22Rv1 (cell line): ENCODE measurements around the gene CFAP45.

Experiments
- ZFX ChIP-seq: fragments of 450-650 bp; IDR thresholded peaks from 2 replicates; pipeline ENCODE4 v1.6.1; 2017; ENCODE audit warnings: antibody characterized with exemption, borderline replicate concordance
- TF ChIP-seq, protein P1 (sequence below): fragments of 450-650 bp; IDR thresholded peaks from 2 replicates; pipeline ENCODE4 v1.5.1; 2017; ENCODE audit warnings: mild to moderate bottlenecking

DNA sequence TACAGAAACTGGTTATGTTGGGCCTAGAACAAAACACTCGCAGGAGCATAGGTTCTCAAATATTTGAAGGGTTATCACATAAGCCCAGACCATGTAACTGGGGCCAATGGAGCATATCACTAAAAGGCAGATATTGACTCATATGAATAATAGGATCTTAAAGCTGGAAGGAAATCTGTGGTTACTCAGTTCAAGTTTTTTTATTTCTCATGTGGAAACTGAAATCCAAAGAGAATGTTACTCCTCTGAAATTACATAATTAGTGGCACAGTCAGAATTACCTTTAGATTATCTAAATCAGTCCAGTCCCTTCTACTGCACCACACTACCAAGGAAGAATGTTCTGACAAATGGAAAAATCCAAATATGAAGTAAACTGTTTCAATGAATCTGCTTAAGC is 61.2 kb downstream of the CFAP45 start:
- TF ChIP-seq, protein P1, sequence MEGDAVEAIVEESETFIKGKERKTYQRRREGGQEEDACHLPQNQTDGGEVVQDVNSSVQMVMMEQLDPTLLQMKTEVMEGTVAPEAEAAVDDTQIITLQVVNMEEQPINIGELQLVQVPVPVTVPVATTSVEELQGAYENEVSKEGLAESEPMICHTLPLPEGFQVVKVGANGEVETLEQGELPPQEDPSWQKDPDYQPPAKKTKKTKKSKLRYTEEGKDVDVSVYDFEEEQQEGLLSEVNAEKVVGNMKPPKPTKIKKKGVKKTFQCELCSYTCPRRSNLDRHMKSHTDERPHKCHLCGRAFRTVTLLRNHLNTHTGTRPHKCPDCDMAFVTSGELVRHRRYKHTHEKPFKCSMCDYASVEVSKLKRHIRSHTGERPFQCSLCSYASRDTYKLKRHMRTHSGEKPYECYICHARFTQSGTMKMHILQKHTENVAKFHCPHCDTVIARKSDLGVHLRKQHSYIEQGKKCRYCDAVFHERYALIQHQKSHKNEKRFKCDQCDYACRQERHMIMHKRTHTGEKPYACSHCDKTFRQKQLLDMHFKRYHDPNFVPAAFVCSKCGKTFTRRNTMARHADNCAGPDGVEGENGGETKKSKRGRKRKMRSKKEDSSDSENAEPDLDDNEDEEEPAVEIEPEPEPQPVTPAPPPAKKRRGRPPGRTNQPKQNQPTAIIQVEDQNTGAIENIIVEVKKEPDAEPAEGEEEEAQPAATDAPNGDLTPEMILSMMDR, result no peak
- TF ChIP-seq ZFX, result no peak
